GM12801 (cell line): ENCODE measurements around the gene RAD51B.

Source experiments
- TF ChIP-seq, protein P1 (sequence below): IDR thresholded peaks from one replicate; pipeline ENCODE4 v1.5.1; 2011; ENCODE audit warnings: control low read depth; ENCODE audit not compliant: insufficient read length; ENCODE audit errors: extremely low read depth

The RAD51B gene

DNA sequence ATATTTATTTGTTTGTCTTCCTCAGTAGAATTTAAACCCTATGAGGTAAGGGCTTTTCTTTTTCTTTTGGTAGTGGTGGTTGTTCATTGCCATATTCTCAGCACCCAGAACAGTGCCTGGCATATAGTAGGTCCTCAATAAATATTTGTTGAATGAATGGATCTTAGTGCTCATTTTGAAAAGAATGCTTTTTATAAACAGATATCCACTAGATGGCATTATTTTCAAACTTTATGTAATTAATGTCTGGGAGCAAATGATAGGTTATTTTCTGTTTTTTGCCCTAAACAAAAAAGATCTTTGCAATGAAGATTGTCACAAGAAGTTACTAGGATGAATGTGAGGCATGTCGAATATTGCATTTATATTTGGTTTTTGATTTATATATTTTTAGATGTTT, 64.1 kb downstream of the RAD51B start:
- TF ChIP-seq, protein P1, sequence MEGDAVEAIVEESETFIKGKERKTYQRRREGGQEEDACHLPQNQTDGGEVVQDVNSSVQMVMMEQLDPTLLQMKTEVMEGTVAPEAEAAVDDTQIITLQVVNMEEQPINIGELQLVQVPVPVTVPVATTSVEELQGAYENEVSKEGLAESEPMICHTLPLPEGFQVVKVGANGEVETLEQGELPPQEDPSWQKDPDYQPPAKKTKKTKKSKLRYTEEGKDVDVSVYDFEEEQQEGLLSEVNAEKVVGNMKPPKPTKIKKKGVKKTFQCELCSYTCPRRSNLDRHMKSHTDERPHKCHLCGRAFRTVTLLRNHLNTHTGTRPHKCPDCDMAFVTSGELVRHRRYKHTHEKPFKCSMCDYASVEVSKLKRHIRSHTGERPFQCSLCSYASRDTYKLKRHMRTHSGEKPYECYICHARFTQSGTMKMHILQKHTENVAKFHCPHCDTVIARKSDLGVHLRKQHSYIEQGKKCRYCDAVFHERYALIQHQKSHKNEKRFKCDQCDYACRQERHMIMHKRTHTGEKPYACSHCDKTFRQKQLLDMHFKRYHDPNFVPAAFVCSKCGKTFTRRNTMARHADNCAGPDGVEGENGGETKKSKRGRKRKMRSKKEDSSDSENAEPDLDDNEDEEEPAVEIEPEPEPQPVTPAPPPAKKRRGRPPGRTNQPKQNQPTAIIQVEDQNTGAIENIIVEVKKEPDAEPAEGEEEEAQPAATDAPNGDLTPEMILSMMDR, result no peak

DNA sequence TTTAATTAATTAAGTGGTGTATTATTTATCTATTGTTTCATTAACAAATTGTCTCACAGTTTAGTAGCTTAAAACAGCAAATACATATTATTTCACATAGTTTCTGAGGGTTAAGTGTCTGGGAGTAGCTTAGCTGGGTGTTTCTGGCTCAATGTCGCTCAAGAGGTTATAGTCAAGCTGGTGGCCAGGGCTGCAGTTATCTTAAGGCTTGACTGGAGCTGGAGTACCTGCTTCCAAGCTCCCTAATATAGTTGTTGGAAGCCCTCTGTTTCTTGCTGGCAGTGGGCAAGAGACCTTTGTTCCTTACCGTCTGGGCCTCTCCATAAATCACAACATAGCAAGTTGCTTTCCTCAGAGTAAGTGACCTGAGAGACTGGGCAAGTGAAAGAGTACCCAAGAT, 66.6 kb downstream of the RAD51B start:
- TF ChIP-seq, protein P1, result no peak

DNA sequence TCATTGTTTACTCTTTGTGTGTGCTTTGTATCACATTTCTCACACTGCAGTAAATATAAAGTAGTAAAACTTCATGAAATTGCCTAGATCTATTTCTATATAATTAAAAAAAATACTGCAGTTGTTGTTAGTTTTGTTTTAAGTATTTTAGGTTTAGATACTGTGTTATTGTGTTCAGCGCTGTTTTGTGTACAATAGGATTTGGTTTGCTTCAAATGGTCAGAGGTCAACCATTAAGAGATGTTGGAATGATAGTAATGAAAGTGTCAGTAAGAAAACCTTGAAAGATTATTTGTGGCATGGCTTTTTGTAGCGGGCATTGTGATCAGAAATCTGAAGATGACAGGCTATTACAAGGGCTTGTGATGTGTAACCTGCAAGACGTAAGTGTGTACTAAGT, 67.9 kb downstream of the RAD51B start:
- TF ChIP-seq, protein P1, result no peak

DNA sequence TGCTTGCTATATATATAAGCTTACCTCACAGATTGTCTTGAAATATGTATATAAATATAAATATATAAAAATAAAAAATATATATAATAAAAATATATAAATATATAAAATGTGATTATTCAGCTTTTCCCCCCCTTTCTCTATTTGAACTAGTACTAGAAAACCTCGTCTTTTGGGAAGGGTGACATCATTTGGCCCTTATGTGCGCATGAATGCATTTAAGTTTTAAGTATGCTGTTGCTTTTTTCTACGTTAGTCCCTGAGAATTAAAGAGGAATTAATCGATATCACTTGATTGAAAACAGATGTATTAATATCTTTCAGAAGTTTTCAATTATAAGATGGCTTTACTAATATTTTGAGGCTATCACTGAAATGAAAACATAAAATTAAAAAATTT, 69.9 kb downstream of the RAD51B start:
- TF ChIP-seq, protein P1, result no peak

DNA sequence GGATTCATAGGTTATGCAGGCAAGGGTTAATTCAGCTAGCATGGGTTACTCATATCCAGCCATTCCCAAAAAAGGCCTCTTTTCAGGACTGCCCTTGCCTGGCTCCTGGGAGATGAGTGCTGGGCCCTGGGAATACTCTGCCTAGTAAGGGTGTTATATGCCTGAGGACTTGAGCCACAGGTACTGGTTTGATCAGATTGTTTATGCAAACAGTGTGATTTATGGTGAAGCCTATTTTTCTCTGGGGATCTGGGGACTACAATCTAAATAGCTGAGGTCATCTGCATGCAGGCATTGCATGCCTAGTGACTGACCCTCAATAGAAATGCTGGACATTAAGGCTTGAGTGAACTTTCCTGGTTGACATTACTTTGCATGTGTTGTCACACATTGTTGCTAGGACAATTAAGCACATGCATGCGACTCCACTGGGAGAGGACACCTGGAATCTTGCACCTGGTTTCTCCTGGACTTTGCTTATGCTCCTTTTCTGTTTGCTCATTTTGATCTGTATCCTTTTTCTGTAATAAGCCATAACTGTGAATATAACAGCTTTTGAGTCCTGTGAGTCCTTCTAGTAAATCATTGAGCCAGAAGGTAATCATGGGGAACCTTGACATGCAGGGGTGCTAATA, 73.0 kb downstream of the RAD51B start:
- TF ChIP-seq, protein P1, result no peak

DNA sequence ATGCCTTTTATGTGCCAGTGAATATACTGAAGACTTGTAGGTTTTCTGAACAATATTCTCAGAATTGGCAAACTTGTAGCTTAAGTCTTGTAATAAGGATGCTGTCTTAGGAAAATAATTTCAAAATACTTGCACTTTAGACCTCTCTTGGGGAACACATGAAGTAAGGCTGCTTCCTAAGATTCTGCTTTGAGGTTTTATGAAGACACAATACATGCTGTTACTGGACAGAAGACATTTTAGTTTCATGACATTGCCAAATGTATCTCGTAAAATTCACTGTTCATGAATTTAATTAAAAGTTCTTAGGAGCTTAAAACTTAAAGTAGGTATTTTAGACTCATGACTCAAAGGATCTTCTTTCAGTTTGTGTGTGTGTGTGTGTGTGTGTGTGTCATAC, 80.7 kb downstream of the RAD51B start:
- TF ChIP-seq, protein P1, result no peak

DNA sequence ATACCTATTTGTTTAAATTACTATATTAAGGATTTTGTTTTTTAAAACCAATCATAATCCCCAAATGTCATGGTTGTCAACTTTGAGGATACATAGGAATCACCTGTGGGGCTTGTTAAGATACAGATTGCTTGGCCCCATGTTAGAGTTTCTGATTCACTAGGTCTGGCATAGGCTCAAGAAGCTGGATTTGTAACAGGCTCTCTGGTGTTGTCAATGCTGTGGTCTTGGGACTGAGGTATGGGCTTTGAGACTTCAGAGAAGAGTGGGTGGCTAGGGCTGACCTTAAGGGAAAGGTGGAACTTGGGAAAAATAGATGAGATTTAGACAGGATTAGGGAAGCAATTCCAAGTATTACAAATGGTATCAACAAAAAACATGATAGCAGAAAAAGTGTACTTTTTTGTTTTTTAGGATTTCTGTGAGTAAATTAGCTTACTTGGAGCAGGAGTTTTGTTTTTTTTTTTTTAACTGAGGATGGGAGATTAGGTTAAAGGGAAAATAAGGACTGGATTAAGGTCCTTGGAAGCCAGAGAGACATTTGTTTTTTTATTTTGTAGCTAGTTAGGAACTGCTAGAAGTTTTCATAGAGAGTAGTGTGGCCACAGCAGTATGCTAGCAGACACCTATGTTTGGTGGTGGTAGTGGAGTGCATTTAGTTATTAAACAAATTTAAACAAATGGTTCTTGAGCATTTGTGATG, 88.6 kb downstream of the RAD51B start:
- TF ChIP-seq, protein P1, result no peak
